SK-N-SH (cell line): ENCODE results near the gene HTR6.
A peak's percentile ranks its signal among the peaks of the same experiment; 100 is the strongest.
"Not testable (repeated sequence)": the region's sequence is repeated elsewhere in the genome, so short reads cannot be mapped to it uniquely, and the experiment has no call there.

Experiments
- CHD2 ChIP-seq: fragments of 150-350 bp; IDR thresholded peaks from 2 replicates; pipeline ENCODE4 v1.6.1; 2018; ENCODE audit warnings: low read length; ENCODE audit not compliant: partially characterized antibody
- CTCF ChIP-seq: fragments of 200-600 bp; sonication (generic); IDR thresholded peaks from 2 replicates; pipeline ENCODE4 v1.6.1; 2017; ENCODE audit warnings: antibody characterized with exemption, mild to moderate bottlenecking, moderate library complexity
- FOXM1 ChIP-seq: IDR thresholded peaks from 2 replicates; pipeline ENCODE4 v1.4.0; 2012; ENCODE audit warnings: low read depth, mild to moderate bottlenecking
- GATA2 ChIP-seq: sonication (generic); formaldehyde crosslinking; IDR thresholded peaks from 2 replicates; pipeline ENCODE4 v1.5.0; 2020; ENCODE audit warnings: mild to moderate bottlenecking, missing genetic modification reagents
- JUND ChIP-seq: IDR thresholded peaks from 2 replicates; pipeline ENCODE4 v1.4.0; 2012
- MAX ChIP-seq: IDR thresholded peaks from 2 replicates; pipeline ENCODE4 v1.4.0; 2012; ENCODE audit warnings: low read depth
- NFIC ChIP-seq: IDR thresholded peaks from 2 replicates; pipeline ENCODE4 v1.4.0; 2012; ENCODE audit warnings: borderline replicate concordance
- REST ChIP-seq: IDR thresholded peaks from 2 replicates; pipeline ENCODE4 v1.6.1; 2012; ENCODE audit warnings: mild to moderate bottlenecking, low read depth, low read length, moderate library complexity
- RFX5 ChIP-seq: IDR thresholded peaks from 2 replicates; pipeline ENCODE4 v1.6.1; 2012; ENCODE audit warnings: mild to moderate bottlenecking, improper control_type of control experiment, low read length
- SIN3A ChIP-seq: IDR thresholded peaks from 2 replicates; pipeline ENCODE4 v1.6.1; 2012; ENCODE audit warnings: low read depth, mild to moderate bottlenecking, low read length, moderate library complexity, borderline replicate concordance
- SMC3 ChIP-seq: IDR thresholded peaks from 2 replicates; pipeline ENCODE4 v1.6.1; 2012; ENCODE audit warnings: low read depth, low read length, improper control_type of control experiment

- TF ChIP-seq REST; JUND; GATA2 (CRISPR knock-in tag); MAX; SMC3; NFIC; FOXM1; SIN3A; RFX5; CHD2: not testable (repeated sequence)
- TF ChIP-seq CTCF, result peak; percentile 29
Observed at GRCh38 chr1:19639228-19639627, 25.4 kb upstream of the HTR6 start.
